Measurements from ENCODE around the gene FEZ2. TPM values are rescaled to one million over a fixed set of nuclear protein-coding genes. Genes with fewer than 3 reads are reported as not detected.

Gene FEZ2
- polyA plus RNA-seq, 1 donor from 2014 or later, result 36.8 TPM

DNA sequence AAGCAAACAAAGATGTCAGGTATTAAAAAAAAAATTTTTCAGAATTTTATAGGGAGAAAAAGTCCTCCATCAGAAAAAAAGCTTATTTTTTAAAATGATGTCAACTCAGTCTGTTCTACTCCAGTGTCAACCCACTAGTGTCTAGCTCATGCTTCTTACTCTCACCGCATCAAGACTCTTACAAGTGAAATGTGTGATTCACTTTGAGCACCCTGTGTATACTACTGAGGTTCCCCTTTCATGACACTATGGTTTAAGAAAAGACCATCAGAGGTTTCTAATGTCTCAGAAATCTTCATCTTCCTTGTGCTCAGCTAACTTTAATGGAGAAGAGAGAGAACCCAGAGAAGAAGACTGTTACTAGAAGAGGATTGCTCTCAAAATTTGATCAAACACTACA lies 43.4 kb downstream of the FEZ2 start:
- Histone ChIP-seq H3K9me2 (ENCODE audit: insufficient read depth, low read length) (no peaks in the 10 kb centered on the region), H3K36me3 (ENCODE audit: insufficient read depth, low read length) (no peaks in the 10 kb centered on the region), H2AFZ (ENCODE audit: low read depth, low read length) (no peak overlapping the region), H3K79me2 (replicated peaks; ENCODE audit: insufficient read depth, low read length) (no peaks in the 10 kb centered on the region), H3K9me3 (ENCODE audit: low read length) (no peaks in the 10 kb centered on the region), H3K27ac (ENCODE audit: low read length) (no peak overlapping the region), H3K9ac (ENCODE audit: low read length) (no peak overlapping the region), H3F3A (ENCODE audit: insufficient read depth, low read length, poor library complexity, severe bottlenecking) (no peaks in the 10 kb centered on the region), H3K4me3 (ENCODE audit: low read length) (no peak overlapping the region), H3K4me2 (ENCODE audit: low read length) (no peak overlapping the region), H3K27me3 (ENCODE audit: insufficient read depth, low read depth, low read length) (no peaks in the 10 kb centered on the region), H4K20me1 (ENCODE audit: insufficient read depth) (no peaks in the 10 kb centered on the region)
- TF ChIP-seq TAF1 (IDR thresholded peaks at IDR 0.05; ENCODE audit: low read depth) (no peak), POLR2AphosphoS5 (IDR thresholded peaks at IDR 0.05) (no peak), RAD21 (conservative IDR thresholded peaks at IDR 0.05) (no peak), MXI1 (conservative IDR thresholded peaks at IDR 0.05; ENCODE audit: poor library complexity, severe bottlenecking) (no peak)

DNA sequence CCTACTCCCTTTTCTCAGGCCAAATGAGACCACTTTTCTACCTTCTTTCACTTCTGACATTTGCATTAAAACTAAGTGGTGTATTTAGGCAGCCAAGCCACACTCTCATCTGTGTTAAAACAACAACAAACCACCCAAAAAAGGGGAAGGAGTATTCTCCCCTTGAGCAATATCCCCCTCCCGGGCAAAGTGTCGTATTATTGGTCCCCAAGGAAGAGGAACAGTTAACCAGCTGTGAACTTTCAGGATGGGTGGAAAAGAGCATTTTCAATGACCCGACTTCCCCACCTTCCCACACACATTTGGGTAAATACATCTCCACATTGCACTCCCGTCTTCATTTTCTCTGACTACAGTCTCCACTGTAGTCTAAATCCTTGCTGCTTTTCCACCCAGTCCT lies 44.3 kb downstream of the FEZ2 start:
- no peaks in the 10 kb centered on the region for H3K9me3 ChIP-seq (ENCODE audit: low read length)
- TF ChIP-seq EP300 (conservative IDR thresholded peaks at IDR 0.05; ENCODE audit: poor library complexity, severe bottlenecking) (no peak), RAD21 (conservative IDR thresholded peaks at IDR 0.05) (no peak), TAF1 (IDR thresholded peaks at IDR 0.05; ENCODE audit: low read depth) (no peak)
- TF ChIP-seq, protein P1, sequence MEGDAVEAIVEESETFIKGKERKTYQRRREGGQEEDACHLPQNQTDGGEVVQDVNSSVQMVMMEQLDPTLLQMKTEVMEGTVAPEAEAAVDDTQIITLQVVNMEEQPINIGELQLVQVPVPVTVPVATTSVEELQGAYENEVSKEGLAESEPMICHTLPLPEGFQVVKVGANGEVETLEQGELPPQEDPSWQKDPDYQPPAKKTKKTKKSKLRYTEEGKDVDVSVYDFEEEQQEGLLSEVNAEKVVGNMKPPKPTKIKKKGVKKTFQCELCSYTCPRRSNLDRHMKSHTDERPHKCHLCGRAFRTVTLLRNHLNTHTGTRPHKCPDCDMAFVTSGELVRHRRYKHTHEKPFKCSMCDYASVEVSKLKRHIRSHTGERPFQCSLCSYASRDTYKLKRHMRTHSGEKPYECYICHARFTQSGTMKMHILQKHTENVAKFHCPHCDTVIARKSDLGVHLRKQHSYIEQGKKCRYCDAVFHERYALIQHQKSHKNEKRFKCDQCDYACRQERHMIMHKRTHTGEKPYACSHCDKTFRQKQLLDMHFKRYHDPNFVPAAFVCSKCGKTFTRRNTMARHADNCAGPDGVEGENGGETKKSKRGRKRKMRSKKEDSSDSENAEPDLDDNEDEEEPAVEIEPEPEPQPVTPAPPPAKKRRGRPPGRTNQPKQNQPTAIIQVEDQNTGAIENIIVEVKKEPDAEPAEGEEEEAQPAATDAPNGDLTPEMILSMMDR (IDR thresholded peaks at IDR 0.05; ENCODE audit: poor library complexity, severe bottlenecking), result no peak
- H3K36me3 ChIP-seq (ENCODE audit: insufficient read depth, low read length), result no peaks in the 10 kb centered on the region
- H3K9me2 ChIP-seq (ENCODE audit: insufficient read depth, low read length), result no peaks in the 10 kb centered on the region
- H3K27me3 ChIP-seq (ENCODE audit: insufficient read depth, low read depth, low read length), result no peaks in the 10 kb centered on the region
- H3K4me3 ChIP-seq (ENCODE audit: low read length), result no peak overlapping the region
- no peaks in the 10 kb centered on the region for H3K79me2 ChIP-seq (replicated peaks; ENCODE audit: insufficient read depth, low read length)
- H3K4me2 ChIP-seq (ENCODE audit: low read length), result no peak overlapping the region
- no peak overlapping the region for H2AFZ ChIP-seq (ENCODE audit: low read depth, low read length)
- no peak overlapping the region for H3K9ac ChIP-seq (ENCODE audit: low read length)
- H3F3A ChIP-seq (ENCODE audit: insufficient read depth, low read length, poor library complexity, severe bottlenecking), result no peaks in the 10 kb centered on the region
- H3K27ac ChIP-seq (ENCODE audit: low read length), result no peak overlapping the region
- H4K20me1 ChIP-seq (ENCODE audit: insufficient read depth), result no peaks in the 10 kb centered on the region

DNA sequence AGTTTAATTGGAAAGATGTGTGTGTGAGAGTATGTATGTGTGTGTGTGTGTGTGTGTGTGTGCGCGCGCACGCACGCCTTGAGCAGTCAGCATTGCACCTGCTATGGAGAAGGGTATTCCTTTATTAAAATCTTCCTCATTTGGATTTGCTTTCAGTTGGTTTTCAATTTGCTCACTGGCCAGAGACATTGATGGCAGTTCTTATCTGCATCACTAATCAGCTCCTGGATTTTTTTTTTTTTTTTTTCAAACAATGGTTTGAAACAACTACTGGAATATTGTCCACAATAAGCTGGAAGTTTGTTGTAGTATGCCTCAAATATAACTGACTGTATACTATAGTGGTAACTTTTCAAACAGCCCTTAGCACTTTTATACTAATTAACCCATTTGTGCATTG lies 48.0 kb downstream of the FEZ2 start:
- no peaks in the 10 kb centered on the region for H3K27me3 ChIP-seq (ENCODE audit: insufficient read depth, low read depth, low read length)
- no peaks in the 10 kb centered on the region for H3F3A ChIP-seq (ENCODE audit: insufficient read depth, low read length, poor library complexity, severe bottlenecking)
- H3K79me2 ChIP-seq (replicated peaks; ENCODE audit: insufficient read depth, low read length), result no peaks in the 10 kb centered on the region
- no peak overlapping the region for H2AFZ ChIP-seq (ENCODE audit: low read depth, low read length)
- TF ChIP-seq EZH2 (IDR thresholded peaks at IDR 0.05; ENCODE audit: borderline replicate concordance, insufficient read depth, low read length, poor library complexity, severe bottlenecking), result no peak
- TF ChIP-seq RAD21 (conservative IDR thresholded peaks at IDR 0.05), result no peak
- TF ChIP-seq TAF1 (IDR thresholded peaks at IDR 0.05; ENCODE audit: low read depth), result no peak
- no peak for TF ChIP-seq MXI1 (conservative IDR thresholded peaks at IDR 0.05; ENCODE audit: poor library complexity, severe bottlenecking)
- TF ChIP-seq EP300 (conservative IDR thresholded peaks at IDR 0.05; ENCODE audit: poor library complexity, severe bottlenecking), result no peak
- no peak for TF ChIP-seq POLR2AphosphoS5 (IDR thresholded peaks at IDR 0.05)
- TF ChIP-seq SMC3 (conservative IDR thresholded peaks at IDR 0.05; ENCODE audit: poor library complexity), result no peak
- H3K9ac ChIP-seq (ENCODE audit: low read length), result no peak overlapping the region
- H3K36me3 ChIP-seq (ENCODE audit: insufficient read depth, low read length), result no peaks in the 10 kb centered on the region
- no peaks in the 10 kb centered on the region for H3K9me2 ChIP-seq (ENCODE audit: insufficient read depth, low read length)
- H3K4me2 ChIP-seq (ENCODE audit: low read length), result no peak overlapping the region
- H3K4me3 ChIP-seq (ENCODE audit: low read length), result no peak overlapping the region
- no peak overlapping the region for H3K27ac ChIP-seq (ENCODE audit: low read length)
- H4K20me1 ChIP-seq (ENCODE audit: insufficient read depth), result no peaks in the 10 kb centered on the region
- no peaks in the 10 kb centered on the region for H3K9me3 ChIP-seq (ENCODE audit: low read length)

All from neural cell (in vitro differentiated cells).